Measurements from ENCODE around the gene RNMT. TPM values are rescaled to one million over a fixed set of nuclear protein-coding genes. Genes with fewer than 3 reads are reported as not detected.
"Not testable (repeated sequence)": the region's sequence is repeated elsewhere in the genome, so short reads cannot be mapped to it uniquely, and the experiment has no call there.

The RNMT gene
- total RNA-seq, 2 experiments from 2014 or later = 54.0 to 57.4 TPM

DNA sequence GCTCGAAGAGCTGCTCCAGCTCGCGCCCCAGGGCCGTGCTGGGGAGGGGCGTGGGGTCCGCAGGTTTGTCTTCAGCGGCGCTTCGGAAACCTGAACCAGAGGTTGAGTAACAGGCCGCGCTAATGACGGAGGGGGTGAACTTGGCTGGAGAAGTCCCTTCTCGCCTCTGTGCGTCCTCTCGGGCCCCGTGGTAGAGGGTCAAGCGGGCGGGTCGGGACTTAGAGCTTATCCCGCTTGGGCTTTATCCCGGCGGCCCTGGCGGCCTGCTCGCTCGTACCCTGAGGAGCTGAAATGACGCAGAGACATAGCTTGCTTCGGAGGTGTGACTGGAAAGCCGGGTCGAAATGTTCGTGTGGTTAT is 479 bp downstream of the RNMT start:
- ChIA-PET POLR2A (interaction anchor here (0.6 to 1.3 kb wide), 8 partner anchors 10 to 843 kb away, joined by 3 to 12 read pairs (median 3); partner anchors contain the start of gene PTPN2), CTCF (interaction anchor here (1.0 to 1.8 kb wide), 6 partner anchors 12 to 164 kb away, joined by 3 to 5 read pairs (median 4); no protein-coding TSS in a partner anchor)

GRCh38 chr18:13730481-13730880 is 4.0 kb downstream of the RNMT start:
- POLR2A ChIA-PET = no interaction called here

DNA sequence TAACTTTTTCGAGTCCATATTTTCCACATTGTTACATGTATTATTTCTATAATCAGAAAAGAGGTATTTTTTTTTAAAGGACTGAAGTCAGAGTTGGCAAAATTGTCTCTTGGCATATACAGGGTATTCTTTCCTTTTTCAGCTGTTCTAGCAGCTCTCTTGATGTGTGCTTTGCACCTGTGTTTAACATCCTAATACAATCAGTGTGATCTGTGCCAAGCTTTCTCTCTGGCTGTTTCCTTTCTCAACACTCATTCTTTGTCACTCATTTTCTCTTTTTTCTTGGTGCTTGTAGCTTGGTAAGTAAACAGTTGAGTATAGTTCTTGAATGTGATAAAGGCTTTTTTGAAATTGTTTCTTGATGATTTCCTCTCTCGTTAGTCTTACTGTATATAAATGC is 9.2 kb downstream of the RNMT start:
- ChIA-PET CTCF (no interaction called here), POLR2A (interaction anchor here (0.7 kb wide), 1 partner anchor 23 kb away, joined by 3 read pairs; no protein-coding TSS in a partner anchor)

More at GRCh38 chr18:13730481-13730880, 4.0 kb downstream of the RNMT start:
- CTCF ChIA-PET = no interaction called here

DNA sequence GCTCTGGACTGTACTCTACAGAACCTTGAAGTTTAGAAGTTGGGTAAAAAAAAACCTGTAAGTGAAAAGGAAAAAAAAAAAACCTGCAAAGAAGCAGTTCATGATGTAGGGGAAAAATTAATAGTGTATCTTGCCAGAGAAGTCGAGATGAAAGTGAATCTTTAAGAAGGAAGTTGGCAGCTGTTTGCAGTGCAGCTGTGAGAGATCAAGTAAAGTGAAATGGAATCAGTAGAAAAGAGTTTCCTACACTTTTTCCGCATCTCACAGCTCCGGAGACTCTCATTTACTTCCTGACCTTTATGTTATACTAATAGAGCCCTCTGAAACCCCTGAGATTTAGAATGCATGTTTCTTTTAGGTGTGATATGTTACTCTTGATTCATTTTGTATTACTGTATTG is 19.2 kb downstream of the RNMT start:
- ChIA-PET POLR2A (no interaction called here), CTCF (interaction anchor here (0.6 kb wide), 1 partner anchor 444 kb away, joined by 3 read pairs; no protein-coding TSS in a partner anchor)

DNA sequence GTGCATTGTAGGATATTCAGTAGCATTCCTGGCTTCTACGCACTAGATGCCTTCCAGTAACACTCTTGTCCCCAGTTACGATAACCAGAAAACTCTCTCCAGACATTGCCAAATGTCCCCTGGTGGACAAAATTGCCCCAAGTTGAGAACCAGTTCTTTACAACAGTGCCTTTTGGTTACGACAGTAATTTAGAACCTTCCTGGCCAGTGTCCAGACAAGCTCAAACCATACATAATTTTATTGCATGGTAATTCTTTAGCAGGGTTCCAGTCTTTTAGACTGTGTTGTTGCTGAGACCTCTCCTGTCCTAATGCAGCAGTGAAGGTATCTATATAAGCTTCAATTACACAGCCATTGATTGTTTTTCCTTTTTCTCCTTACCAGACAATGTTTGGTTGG is 20.2 kb downstream of the RNMT start:
- ChIA-PET CTCF (no interaction called here), POLR2A (no interaction called here)

- CTCF ChIA-PET, POLR2A ChIA-PET: not testable (repeated sequence)
These were observed 25.1 kb downstream of the RNMT start for GRCh38 chr18:13751599-13751998.

- ChIA-PET CTCF (no interaction called here), POLR2A (no interaction called here)
These were observed 29.8 kb downstream of the RNMT start for GRCh38 chr18:13756261-13756660.

DNA sequence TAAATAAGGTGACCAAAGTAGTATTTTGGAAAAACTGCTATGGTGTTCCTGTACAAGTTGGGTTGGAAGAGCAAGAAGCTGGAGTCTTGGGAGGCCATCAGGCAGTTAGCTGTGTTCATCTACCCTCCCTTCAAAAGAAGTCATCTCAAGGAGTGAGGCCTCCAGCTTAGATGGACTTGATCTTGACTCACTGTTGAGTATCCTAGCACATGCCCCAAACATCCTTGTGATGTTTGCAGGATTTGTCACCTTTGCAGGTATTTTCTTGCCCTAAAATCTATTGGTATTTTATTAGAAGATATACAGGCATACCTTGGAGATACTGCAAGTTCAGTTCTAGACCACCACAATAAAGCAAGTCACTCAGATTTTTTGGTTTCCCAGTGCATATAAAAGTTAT is 30.2 kb downstream of the RNMT start:
- POLR2A ChIA-PET = no interaction called here
- CTCF ChIA-PET = no interaction called here

GRCh38 chr18:13758622-13759021 is 32.1 kb downstream of the RNMT start:
- POLR2A ChIA-PET = no interaction called here
- CTCF ChIA-PET = no interaction called here

- POLR2A ChIA-PET = no interaction called here
- CTCF ChIA-PET = no interaction called here
These were observed 33.6 kb downstream of the RNMT start for GRCh38 chr18:13760047-13760446.

DNA sequence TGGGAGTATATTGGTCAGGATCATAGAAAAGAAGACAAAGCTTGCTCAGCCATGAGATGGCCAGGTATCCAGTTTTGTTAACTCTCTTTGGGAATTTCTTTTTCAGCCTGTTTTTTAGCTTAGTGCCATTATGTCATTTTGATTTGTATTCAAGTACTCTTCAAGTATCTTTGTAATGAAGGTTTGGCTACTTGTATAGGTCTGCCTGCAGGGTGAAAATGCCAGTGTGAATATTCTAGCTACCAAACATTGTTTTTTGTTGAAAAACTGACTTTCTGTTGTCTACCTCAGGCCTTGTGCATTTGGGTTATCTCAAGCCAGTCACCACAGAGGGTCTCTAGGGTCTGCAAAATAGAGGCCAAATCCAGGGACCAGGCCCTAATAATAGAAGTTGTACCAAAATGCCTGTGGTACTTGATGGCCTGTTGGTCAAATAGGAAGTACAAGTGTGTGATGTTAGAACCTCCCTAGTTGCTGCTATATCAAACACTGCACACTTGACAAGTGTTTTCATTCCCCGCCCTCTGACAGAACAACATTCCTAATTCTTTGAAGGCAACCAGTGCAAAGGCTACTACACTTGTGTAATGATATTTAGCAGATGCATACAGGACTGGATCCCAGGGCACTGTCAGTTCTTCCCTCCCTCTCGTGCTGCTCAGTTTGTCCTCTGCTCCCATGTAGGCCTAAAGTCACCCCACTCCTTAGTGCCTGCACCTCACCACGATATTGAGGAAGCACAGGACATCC is 36.4 kb downstream of the RNMT start:
- ChIA-PET CTCF (no interaction called here), POLR2A (no interaction called here)

DNA sequence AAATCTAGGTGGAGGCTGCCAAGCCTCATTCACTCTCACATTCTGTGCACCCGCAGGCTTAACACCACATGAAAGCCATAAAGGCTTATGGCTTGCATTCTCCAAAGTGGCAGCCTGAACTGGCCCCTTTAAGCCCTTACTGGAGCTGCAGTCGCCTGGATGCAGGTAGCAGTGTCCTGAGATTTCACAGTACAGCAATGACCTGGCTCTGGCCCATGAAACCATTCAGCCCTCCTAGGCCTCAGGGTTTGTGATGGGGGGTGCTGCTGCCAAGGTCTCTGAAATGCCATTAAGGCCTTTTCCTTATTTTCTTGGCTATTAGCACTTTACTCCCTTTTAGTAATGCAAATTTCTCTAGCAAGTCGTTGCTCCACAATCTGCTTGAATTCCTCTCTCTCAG is 48.6 kb downstream of the RNMT start:
- ChIA-PET CTCF (no interaction called here), POLR2A (no interaction called here)

DNA sequence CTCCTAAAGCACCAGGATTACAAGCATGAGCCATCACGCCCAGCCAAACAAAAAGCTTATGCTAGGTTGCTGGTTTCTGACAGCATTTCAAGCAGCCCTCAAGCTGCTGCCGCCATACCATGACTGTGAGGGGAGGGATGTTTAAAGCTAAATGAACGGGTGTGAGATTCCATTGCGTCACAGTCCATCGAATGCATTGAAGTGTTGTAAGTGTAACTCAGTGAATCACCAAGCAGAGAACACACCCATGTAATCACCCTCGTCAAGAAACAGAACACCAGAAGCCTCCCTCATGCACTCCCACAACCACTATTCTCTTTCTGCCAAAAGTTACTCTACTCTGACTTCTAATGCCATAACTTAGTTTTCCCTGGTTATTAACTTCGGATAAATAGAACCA is 64.7 kb downstream of the RNMT start:
- ChIA-PET POLR2A (no interaction called here), CTCF (no interaction called here)

DNA sequence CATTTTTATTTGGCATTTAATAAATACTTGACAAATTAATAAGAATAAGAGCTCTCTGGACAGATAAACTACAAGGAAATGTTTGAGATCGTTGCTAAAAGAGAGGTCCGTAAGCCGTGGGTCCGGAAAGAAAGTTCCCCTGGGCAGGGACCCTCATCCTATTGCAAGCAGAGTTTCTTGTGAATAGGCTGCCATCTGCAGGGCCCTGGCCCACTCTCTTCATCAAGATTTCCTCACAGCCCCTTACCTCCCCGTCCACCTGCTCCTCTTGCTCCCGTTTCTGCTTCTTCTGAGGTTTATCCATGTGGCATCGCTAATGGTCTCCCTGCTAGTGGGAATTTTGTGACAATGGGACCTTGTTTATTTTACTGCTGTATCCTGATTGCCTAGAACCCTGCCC is 67.3 kb downstream of the RNMT start:
- CTCF ChIA-PET = no interaction called here
- POLR2A ChIA-PET = no interaction called here

GRCh38 chr18:13796515-13796914 is 70.0 kb downstream of the RNMT start:
- CTCF ChIA-PET = no interaction called here
- POLR2A ChIA-PET = no interaction called here

DNA sequence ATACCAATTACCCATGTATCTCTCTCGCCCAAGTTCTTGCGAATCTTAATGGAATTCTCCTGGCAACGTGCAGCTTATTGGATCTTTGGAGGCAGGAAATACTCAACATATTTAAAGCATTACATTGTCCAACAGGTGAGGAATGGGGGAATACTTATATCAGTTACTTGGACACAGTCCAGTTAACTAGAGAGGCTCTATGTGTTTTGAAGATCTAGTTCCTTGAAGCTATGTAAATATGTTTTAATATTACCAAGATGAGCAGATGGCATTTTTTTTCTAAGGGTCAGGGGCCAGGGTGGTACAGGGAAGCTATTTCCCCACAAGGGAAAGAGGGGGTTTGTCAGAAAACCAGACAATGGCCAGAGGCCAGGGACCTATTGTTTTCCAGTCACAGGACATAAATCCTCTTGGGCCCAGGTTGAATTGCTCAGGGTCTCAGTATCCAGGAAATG is 70.7 kb downstream of the RNMT start:
- CTCF ChIA-PET = interaction anchor here (0.7 kb wide), 1 partner anchor 131 kb away, joined by 3 read pairs; no protein-coding TSS in a partner anchor
- POLR2A ChIA-PET = interaction anchor here (0.6 kb wide), 1 partner anchor 289 kb away, joined by 3 read pairs; no protein-coding TSS in a partner anchor

DNA sequence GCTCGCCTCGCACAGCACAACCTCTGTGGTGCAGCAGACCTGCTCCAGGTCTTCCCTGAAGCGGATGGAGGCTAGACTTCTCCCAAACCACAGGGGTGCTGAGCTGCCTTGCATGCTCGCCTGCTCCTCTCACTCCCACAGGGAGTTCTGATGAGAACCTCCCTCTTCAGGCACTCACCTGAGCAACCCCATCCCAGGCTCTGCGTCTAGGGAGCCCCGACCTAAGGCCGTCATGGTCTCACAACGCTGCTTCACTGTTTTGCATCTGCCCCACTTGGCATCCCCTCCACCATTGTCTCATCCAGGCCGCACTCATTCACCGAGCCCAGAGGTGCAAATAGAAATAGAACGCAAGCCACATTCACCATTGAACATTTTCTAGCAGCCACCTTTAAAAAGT is 72.9 kb downstream of the RNMT start:
- CTCF ChIA-PET = interaction anchor here (1.1 kb wide), 1 partner anchor 13 kb away, joined by 4 read pairs; no protein-coding TSS in a partner anchor
- POLR2A ChIA-PET = no interaction called here

DNA sequence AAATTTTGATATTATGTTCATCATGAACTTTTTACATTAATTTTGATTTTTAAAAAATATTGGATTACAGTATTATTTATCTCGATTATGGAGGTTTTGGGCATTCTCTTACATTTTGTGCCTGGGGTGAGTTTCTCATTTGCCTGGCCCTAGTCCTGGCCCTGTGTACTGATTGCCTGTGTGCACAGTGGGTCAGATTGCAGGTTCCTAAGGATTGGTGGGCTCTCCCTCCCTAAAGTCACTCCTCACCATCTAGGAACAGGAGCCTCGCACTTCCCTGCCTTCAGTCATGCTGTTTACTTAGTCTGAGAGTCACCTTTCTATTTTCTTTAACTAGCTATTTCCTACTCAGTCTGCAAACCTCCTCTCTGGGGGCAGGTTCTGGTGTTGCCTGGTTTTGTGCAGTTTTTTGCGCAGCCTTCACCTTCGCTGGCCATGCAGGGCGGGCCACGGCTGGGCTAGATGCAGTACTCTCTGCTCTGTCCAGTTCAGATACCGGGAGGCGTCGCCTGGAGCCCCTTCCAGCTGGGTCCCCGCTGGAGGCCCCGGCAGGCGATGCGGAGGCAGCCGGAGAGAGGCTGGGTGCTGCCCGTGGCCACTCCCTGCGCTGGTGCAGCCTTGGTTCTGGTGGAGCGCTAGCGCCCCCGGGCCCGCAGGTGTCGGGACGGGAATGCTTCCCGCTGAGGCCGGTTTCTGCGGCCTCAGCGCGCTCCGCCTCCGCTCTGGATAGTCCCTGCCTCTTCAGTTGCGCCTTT is 74.2 kb downstream of the RNMT start:
- ChIA-PET CTCF (no interaction called here), POLR2A (no interaction called here)

DNA sequence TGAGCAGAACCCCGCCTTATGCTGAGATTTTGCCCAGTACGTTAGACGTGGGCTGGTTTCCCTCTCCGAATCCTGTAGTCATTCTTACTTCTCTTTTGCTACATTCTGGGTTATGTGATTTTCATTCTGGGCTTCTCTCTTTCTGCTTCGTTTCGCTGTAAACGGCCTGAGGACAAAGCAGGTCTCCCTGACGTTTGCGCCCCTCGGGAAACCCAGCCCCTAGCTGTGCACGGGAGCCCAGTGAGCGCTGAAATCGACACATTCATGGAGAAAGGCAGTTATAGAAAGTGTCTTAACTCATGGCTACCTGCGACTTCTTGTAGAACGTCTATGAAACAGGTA is 74.8 kb downstream of the RNMT start:
- POLR2A ChIA-PET = no interaction called here
- CTCF ChIA-PET = no interaction called here

- POLR2A ChIA-PET = no interaction called here
- CTCF ChIA-PET = no interaction called here
These were observed 77.8 kb downstream of the RNMT start for GRCh38 chr18:13804305-13804704.

DNA sequence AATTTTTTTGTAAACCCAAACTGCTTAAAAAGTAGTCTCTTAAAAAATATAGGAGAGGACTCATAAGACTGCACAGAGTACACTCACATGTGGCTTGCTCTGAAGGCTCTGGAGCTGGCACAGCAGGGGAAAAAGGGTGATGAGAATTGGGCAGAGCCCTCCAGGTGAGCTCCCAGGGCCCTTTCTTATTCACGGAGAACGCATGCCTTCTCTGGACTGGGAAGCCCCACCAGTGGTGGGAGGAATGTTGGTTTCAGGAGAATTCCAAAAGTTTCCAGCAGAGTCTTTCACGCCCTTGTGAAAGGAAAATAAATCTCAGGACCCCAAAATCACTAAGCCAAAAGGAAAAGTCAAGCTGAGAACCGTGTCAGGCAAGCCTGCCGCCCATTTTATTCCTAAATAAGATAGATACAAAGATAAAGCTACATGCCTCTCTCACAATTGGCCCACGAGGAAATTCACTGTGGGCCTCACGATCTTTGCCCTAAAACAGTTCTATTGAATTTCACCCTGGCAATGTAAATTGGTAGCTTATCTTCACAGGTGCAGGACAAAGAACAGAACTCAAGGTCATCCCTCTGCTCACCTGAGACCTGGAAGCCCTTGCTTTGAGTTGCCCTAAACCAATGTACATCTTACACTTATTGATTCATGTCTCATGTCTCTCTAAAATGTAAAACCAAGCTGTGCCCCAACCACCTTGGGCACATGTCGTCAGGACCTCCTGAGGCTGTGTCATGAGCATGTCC is 82.0 kb downstream of the RNMT start:
- CTCF ChIA-PET = no interaction called here
- POLR2A ChIA-PET = no interaction called here

All from activated CD8-positive, alpha-beta memory T cell treated with anti-CD3 and anti-CD28 coated beads for 36 hours (primary cell).